Nephron progenitor cell (in vitro differentiated cells): ENCODE data around the gene SHMT2.

Source experiments
- DNase-seq: peaks from one replicate; pipeline ENCODE4 v3.0.0; 2021
- H3K27ac Mint-ChIP-seq: 2 replicates; pipeline ENCODE4 v1.8.0; 2021; ENCODE audit warnings: mild to moderate bottlenecking, moderate library complexity, mixed read lengths
- H3K27me3 Mint-ChIP-seq: 2 replicates; pipeline ENCODE4 v1.8.0; 2021; ENCODE audit warnings: mild to moderate bottlenecking, low read depth, mixed read lengths; ENCODE audit not compliant: poor library complexity
- H3K36me3 Mint-ChIP-seq: 2 replicates; pipeline ENCODE4 v1.8.0; 2021; ENCODE audit warnings: low read depth, mixed read lengths
- H3K4me1 Mint-ChIP-seq: 2 replicates; pipeline ENCODE4 v1.8.0; 2021; ENCODE audit warnings: mixed read lengths
- H3K4me3 Mint-ChIP-seq: 2 replicates; pipeline ENCODE4 v1.8.0; 2021; ENCODE audit warnings: mild to moderate bottlenecking, moderate library complexity, mixed read lengths
- H3K9me3 Mint-ChIP-seq: 2 replicates; pipeline ENCODE4 v1.8.0; 2021; ENCODE audit warnings: mild to moderate bottlenecking, moderate library complexity, mixed read lengths
- TF ChIP-seq, protein P1 (sequence below): fragments of 200-600 bp; sonication (generic); IDR thresholded peaks from 2 replicates; pipeline ENCODE4 v1.5.0; 2021; ENCODE audit warnings: antibody characterized with exemption

SHMT2 gene

DNA sequence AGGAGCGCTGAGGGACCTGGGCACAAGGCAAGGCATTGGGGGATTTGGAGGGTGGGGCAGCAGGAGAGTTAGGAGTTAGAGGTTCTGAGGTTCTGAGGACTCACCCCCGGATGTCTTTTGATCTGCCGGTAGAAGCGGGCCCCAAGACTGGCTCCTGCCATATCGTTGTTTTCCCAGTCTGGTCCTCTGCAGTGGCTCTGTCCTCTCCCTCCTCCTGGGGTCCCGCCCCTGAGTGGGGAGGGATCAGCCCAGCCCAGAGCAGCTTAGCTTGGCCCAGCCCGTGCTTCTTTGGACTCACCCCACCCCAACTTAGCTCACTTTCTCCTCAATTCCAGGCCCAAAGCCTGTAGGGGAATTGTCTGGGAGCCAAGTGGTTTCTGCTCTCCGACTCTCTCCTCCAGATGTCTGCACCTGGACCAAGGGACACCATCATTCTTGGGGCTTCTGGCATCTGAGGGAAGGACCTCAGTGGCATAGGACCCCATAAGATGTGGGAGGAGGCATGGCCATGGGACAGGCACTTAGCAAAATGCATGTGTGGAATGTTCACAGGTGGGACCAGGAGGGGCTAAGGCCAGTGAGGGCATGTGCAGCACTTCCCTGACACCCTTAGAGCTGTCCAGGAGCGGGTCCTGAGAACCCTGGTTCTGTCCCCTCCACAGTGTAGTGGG lies 7.5 kb downstream of the SHMT2 start:
- Mint-ChIP-seq H3K36me3 (peaks cover 23% of the 10 kb centered on the region), H3K27ac (no peak overlapping the region), H3K4me3 (peak overlapping the region; percentile 87), H3K27me3 (peaks cover 78% of the 10 kb centered on the region), H3K4me1 (peaks cover 85% of the 10 kb centered on the region), H3K9me3 (no peaks in the 10 kb centered on the region)
- TF ChIP-seq, protein P1, sequence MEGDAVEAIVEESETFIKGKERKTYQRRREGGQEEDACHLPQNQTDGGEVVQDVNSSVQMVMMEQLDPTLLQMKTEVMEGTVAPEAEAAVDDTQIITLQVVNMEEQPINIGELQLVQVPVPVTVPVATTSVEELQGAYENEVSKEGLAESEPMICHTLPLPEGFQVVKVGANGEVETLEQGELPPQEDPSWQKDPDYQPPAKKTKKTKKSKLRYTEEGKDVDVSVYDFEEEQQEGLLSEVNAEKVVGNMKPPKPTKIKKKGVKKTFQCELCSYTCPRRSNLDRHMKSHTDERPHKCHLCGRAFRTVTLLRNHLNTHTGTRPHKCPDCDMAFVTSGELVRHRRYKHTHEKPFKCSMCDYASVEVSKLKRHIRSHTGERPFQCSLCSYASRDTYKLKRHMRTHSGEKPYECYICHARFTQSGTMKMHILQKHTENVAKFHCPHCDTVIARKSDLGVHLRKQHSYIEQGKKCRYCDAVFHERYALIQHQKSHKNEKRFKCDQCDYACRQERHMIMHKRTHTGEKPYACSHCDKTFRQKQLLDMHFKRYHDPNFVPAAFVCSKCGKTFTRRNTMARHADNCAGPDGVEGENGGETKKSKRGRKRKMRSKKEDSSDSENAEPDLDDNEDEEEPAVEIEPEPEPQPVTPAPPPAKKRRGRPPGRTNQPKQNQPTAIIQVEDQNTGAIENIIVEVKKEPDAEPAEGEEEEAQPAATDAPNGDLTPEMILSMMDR = no peak
- no peak for DNase-seq

DNA sequence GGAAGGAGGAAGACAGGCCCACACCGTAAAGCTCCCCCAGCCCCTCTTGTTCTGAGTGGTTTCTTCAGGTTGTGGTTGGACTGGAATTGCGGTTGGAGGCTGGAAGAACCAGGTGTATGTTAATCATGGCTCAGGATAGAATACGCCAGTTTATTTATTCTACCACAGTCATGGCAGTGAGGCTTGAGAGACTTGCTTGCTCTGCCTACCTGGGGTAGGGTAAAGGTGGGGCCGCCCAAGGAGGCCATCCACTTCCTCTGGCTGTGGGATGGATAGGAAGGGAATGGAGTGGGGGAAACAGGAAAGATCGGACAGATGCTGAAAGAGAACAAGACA lies 8.1 kb downstream of the SHMT2 start:
- peaks cover 83% of the 10 kb centered on the region for H3K27me3 Mint-ChIP-seq
- peak overlapping the region; percentile 87 for H3K4me3 Mint-ChIP-seq
- peaks cover 87% of the 10 kb centered on the region for H3K4me1 Mint-ChIP-seq
- DNase-seq = no peak
- H3K9me3 Mint-ChIP-seq = no peaks in the 10 kb centered on the region
- peaks cover 20% of the 10 kb centered on the region for H3K36me3 Mint-ChIP-seq
- no peak overlapping the region for H3K27ac Mint-ChIP-seq
- TF ChIP-seq, protein P1 = no peak

DNA sequence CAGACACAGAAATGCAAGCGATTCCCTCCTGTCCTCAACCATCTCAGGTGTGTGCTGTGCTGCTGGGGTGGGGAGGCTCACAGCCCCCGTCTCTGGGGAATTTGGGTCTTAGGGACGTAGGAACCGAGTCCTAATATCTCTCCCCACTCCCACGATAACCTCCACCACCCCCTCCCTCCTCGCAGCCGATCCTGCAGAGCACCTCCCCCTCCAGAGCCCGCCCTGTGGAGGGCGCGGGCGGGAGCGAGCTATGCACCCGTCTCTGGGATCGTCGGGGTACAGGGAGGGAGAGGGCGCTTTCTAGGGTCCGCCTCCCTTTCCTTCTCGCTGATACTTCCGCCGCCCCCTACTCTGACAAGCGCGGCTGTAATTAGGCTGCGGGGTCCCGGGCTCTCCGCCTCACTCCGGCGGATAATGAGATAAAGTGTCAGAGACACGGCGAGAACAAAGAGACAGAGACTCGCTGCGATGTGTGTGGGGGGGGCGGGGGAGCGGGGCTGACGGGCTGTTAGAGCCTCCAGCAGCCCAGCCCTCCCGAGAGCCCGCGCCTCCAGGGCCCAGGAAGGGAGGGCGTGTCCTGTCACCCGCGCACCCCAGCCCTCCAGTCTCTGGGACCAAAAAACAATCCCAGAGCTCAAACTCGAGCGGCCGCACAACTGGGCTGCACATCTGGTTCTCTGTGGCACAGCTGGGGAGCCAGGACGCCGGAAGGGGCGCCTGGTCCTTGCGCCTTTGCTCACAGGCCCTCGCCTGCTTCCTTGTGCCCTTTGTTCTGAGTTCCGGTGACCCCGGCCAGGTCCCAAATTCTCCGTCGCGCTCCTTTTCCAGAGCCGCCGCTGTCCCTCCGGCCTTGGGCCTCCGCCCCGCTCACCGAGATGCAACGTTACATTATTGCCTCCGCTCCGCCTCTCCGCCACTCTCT lies 8.7 kb downstream of the SHMT2 start:
- Mint-ChIP-seq H3K36me3 (peaks cover 14% of the 10 kb centered on the region), H3K27me3 (peaks cover 84% of the 10 kb centered on the region), H3K4me1 (peaks cover 86% of the 10 kb centered on the region), H3K27ac (no peak overlapping the region), H3K9me3 (no peaks in the 10 kb centered on the region), H3K4me3 (peak overlapping the region; percentile 87)
- TF ChIP-seq, protein P1 = no peak
- DNase-seq = no peak

DNA sequence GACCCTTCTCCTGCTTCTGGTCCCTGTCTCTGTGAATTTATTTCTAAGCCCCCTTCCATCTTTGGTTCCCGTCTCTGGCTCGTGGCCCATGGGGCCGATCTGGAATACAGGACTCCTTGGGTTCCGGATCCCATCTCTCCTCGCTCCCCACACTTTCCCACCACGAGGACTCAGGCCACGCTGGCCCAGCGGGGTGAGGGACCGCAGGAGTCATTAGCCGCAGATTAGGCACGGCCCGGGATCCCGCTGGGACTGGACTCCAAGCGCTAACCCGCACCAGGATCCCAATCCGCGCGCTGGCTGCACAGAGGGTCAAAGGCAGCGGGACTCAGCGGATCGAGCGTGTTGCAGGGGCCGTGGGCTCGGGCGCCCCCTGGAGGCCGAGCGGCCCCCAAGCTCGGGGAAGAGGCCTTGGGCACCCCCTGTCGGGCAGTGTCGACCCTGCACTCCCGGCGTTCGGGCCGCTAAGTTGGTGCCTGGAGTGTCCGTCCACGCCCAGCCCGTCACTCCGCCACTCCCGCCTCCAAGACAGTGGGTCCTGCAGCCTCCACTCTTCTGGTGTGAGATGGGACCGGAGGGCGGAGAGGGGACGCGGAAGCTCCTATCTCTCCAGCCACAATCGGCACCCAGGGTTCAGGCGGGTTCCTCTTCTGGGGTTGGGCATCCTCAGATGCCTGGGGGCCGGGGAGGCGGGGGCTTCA lies 9.5 kb downstream of the SHMT2 start:
- peaks cover 84% of the 10 kb centered on the region for H3K4me1 Mint-ChIP-seq
- peaks cover 8% of the 10 kb centered on the region for H3K36me3 Mint-ChIP-seq
- H3K27me3 Mint-ChIP-seq = peaks cover 83% of the 10 kb centered on the region
- no peak overlapping the region for H3K27ac Mint-ChIP-seq
- TF ChIP-seq, protein P1 = peak; percentile 100
- DNase-seq = peak; percentile 93
- H3K9me3 Mint-ChIP-seq = no peaks in the 10 kb centered on the region
- peak overlapping the region; percentile 87 for H3K4me3 Mint-ChIP-seq

DNA sequence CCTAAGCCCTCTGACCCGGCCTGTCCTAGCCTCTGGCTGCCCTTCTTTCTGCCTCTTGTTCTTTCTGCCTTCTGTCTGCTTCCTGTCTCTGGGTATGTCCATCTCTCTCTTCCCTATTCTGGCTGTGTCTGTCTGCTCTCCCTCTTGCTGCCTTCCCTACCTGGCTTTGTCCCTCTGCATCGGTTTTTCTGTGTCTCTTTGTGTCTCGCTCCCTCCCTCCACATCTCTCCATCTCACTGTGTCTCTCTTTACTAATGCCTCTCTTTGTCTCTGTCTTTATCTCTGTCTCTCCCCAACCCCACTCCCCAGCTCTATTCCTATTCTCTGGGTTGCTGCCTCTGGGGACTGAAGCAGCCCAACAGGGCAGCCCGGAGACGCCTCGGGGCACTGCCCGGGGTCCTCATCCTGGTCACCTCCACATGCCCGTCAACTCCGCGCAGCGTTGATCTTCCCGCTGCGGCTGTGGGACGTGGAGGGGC lies 10.1 kb downstream of the SHMT2 start:
- no peaks in the 10 kb centered on the region for H3K9me3 Mint-ChIP-seq
- H3K27ac Mint-ChIP-seq = no peak overlapping the region
- TF ChIP-seq, protein P1 = no peak
- DNase-seq = no peak
- H3K36me3 Mint-ChIP-seq = peaks cover 1% of the 10 kb centered on the region
- peak overlapping the region; percentile 87 for H3K4me3 Mint-ChIP-seq
- peaks cover 84% of the 10 kb centered on the region for H3K4me1 Mint-ChIP-seq
- H3K27me3 Mint-ChIP-seq = peaks cover 81% of the 10 kb centered on the region
